Gastrocnemius medialis (tissue), 4 donors: ENCODE data around the gene CABP7. TPM values are rescaled to one million over a fixed set of nuclear protein-coding genes. Genes with fewer than 3 reads are reported as not detected.

Source experiments
- ATAC-seq, 2 donors: fragments of 150-250 bp; one replicate each; pipeline ENCODE4 v1.9.1; 2016
- DNase-seq, 2 donors: peaks; one replicate each; pipeline ENCODE4 v3.0.0-alpha.2; 2019
- H3K27ac ChIP-seq, 4 donors: fragments of 200-600 bp; sonication (generic); 1 replicate in 1 of 4; 2 replicates in 3 of 4; pipeline ENCODE4 v1.5.1; 2016 to 2018; ENCODE audit warnings: mild to moderate bottlenecking in 2 of 4, moderate library complexity in 1 of 4
- H3K27me3 ChIP-seq, 3 donors: fragments of 200-600 bp; sonication (generic) in 2 of 3; 1 replicate in 1 of 3; 2 replicates in 2 of 3; pipeline versions ENCODE4 v1.5.1 to v1.6.0; 2016 to 2019; ENCODE audit warnings: mild to moderate bottlenecking in 1 of 3, moderate library complexity in 1 of 3
- H3K36me3 ChIP-seq, 2 donors: fragments of 200-600 bp; sonication (generic) in 1 of 2; one replicate each; pipeline ENCODE4 v1.5.1; 2017 to 2018
- H3K4me1 ChIP-seq, 2 donors: fragments of 200-600 bp; sonication (generic) in 1 of 2; one replicate each; pipeline ENCODE4 v1.5.1; 2016 to 2017; ENCODE audit warnings: mild to moderate bottlenecking in 2 of 2
- H3K4me3 ChIP-seq, 4 donors: fragments of 200-600 bp; sonication (generic) in 3 of 4; 1 replicate in 1 of 4; 2 replicates in 3 of 4; pipeline ENCODE4 v1.5.1; 2016 to 2019; ENCODE audit warnings: mild to moderate bottlenecking in 2 of 4
- H3K9me3 ChIP-seq, 3 donors: fragments of 200-600 bp; sonication (generic) in 2 of 3; 1 replicate in 1 of 3; 2 replicates in 2 of 3; pipeline ENCODE4 v1.5.1; 2016 to 2019
- CTCF ChIP-seq, 5 experiments: fragments of 450-650 bp in 3 of 5; fragments of 200-600 bp in 2 of 5; sonication (generic) in 2 of 5; IDR thresholded peaks in 4 of 5; conservative IDR thresholded peaks in 1 of 5; 1 replicate in 4 of 5; 2 replicates in 1 of 5; pipeline ENCODE4 v1.5.1; 2016 to 2019; ENCODE audit warnings: antibody characterized with exemption in 5 of 5, mild to moderate bottlenecking in 3 of 5, moderate library complexity in 3 of 5
- POLR2A ChIP-seq, 2 donors: fragments of 450-650 bp; IDR thresholded peaks; one replicate each; pipeline ENCODE4 v1.6.1; 2017; ENCODE audit warnings: antibody characterized with exemption in 2 of 2, mild to moderate bottlenecking in 2 of 2, moderate library complexity in 2 of 2
- in situ Hi-C, 4 donors: fragments of 200-750 bp; cut with MboI; loops; one replicate each; pipeline versions ENCODE4 v1.15.0 to v1.8.0; 2017; ENCODE audit warnings: low sequenced_read_pairs in 4 of 4
- intact Hi-C: fragments of 100-400 bp; cut with DNase I; formaldehyde crosslinking; loops from one replicate; pipeline ENCODE4 v1.15.1; 2023; ENCODE audit warnings: low total_unique reads
- total RNA-seq, 4 donors: library from RNA; depleted of rRNA; stranded (reverse); fragments of >200 nt; gene quantifications; one replicate each; pipeline versions ENCODE4 v1.1.0 to v1.2.3, GENCODE V29; 2016

CABP7 gene
- total RNA-seq, 4 donors from 2014 or later: not detected

- in situ Hi-C loops: no loop called here
- Histone ChIP-seq H3K36me3 (peaks cover 0 to 14% of the 10 kb centered on the region in 2 donors), H3K27me3 (no peaks in the 10 kb centered on the region), H3K27ac (no peak overlapping the region), H3K4me3 (no peak overlapping the region), H3K9me3 (no peaks in the 10 kb centered on the region), H3K4me1 (peaks cover 0 to 10% of the 10 kb centered on the region in 2 donors)
- ATAC-seq: no peak
- no peak for DNase-seq
- TF ChIP-seq POLR2A (IDR thresholded peaks at IDR 0.05): no peak
- no peak for TF ChIP-seq CTCF (IDR thresholded peaks at IDR 0.05 in 4 of 5, conservative IDR thresholded peaks at IDR 0.05 in 1 of 5)
- intact Hi-C loops: no loop called here
These were observed 15.6 kb downstream of the CABP7 start for GRCh38 chr22:29735416-29735815.

DNA sequence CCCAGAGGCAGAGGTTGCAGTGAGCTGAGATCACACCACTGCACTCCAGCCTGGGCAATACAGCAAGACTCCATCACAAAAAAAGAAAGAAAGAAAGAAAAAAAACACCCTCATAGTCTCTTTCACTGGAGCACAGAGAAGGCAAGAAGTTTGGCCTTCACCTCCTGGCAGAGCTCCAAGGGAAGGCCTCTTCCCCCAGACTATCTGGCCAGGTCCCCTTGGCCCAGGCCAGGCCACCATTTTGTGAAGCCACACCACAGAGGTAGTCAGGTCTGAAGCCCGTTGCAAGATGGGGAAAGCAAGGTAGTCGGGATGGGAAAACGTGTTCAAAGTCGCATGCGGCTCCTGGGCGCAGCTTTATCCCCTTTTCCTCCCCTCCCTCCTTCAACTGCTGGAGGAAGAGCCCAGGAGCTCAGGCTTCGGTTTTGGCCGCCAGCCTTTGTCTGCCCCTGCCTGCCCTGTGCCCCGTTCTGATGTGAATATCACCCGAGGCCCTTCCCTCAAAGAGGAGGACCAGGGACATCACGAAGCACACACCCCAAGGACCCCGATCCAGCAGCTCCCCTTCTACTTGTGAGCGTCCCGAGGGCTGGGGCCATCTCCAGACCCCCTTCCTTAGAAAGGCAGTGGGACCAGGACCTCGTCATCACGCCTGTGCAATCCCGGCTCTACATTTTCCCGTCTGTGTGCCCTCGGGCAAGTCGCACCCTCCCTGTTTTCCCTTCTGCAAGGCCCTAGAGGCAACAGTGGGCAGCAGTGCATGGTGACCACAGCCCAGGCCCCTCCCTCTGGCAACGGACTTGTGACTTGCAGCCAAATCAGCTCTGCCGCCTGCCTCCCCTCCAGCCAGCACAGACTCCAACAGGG is 17.7 kb downstream of the CABP7 start:
- intact Hi-C loops: no loop called here
- no peak for DNase-seq
- in situ Hi-C loops: no loop called here
- no peak overlapping the region for H3K4me3 ChIP-seq
- H3K4me1 ChIP-seq: peaks cover 0 to 10% of the 10 kb centered on the region in 2 donors
- peaks cover 0 to 32% of the 10 kb centered on the region in 2 donors for H3K36me3 ChIP-seq
- TF ChIP-seq CTCF (IDR thresholded peaks at IDR 0.05 in 4 of 5, conservative IDR thresholded peaks at IDR 0.05 in 1 of 5) (no peak), POLR2A (IDR thresholded peaks at IDR 0.05) (no peak)
- H3K27me3 ChIP-seq: no peaks in the 10 kb centered on the region
- no peak overlapping the region for H3K27ac ChIP-seq
- H3K9me3 ChIP-seq: no peaks in the 10 kb centered on the region
- ATAC-seq: no peak

GRCh38 chr22:29738118-29738815 is 18.5 kb downstream of the CABP7 start:
- Histone ChIP-seq H3K36me3 (peaks cover 0 to 33% of the 10 kb centered on the region in 2 donors), H3K4me3 (no peak overlapping the region), H3K27ac (no peak overlapping the region), H3K9me3 (no peaks in the 10 kb centered on the region), H3K27me3 (no peaks in the 10 kb centered on the region), H3K4me1 (peaks cover 0 to 8% of the 10 kb centered on the region in 2 donors)
- in situ Hi-C loops (no loop called here), intact Hi-C loops (no loop called here)
- DNase-seq (no peak), ATAC-seq (no peak)
- TF ChIP-seq POLR2A (IDR thresholded peaks at IDR 0.05) (no peak), CTCF (IDR thresholded peaks at IDR 0.05 in 4 of 5, conservative IDR thresholded peaks at IDR 0.05 in 1 of 5) (no peak)

DNA sequence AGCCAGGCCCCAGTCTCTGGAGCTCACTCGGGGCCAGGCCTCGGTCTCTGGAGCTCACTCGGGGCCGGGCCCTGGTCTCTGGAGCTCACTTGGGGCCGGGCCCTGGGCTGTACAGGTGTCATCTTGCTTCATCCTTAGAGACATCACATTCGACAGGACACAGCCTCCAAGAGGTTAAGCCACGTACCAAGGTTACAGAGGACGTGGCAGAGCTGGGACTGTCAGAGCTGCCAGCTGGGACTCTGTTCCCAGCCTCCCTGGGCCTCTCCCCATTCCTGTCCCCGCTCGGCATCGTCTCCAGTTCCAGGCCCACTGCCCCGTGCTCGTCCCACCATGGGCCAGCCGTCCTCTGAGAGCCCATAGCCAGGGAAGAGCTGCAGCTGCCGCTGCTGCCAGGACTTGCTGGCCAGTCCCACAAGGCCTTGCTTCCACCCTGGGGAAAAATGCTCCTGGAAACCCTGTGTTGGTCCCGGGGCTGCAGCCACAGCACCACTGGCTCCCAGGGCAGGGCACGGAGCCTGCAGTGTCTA is 19.6 kb downstream of the CABP7 start:
- Histone ChIP-seq H3K27ac (no peak overlapping the region), H3K4me3 (no peak overlapping the region), H3K36me3 (peaks cover 0 to 33% of the 10 kb centered on the region in 2 donors), H3K4me1 (peaks cover under 1 to 2% of the 10 kb centered on the region in 2 donors), H3K27me3 (no peaks in the 10 kb centered on the region), H3K9me3 (no peaks in the 10 kb centered on the region)
- TF ChIP-seq CTCF (IDR thresholded peaks at IDR 0.05 in 4 of 5, conservative IDR thresholded peaks at IDR 0.05 in 1 of 5) (no peak), POLR2A (IDR thresholded peaks at IDR 0.05) (no peak)
- in situ Hi-C loops (no loop called here), intact Hi-C loops (no loop called here)
- ATAC-seq: no peak
- DNase-seq: no peak
